GM12878 (cell line): ENCODE measurements around the gene JAML. TPM values are rescaled to one million over a fixed set of nuclear protein-coding genes. Genes with fewer than 3 reads are reported as not detected.
A peak's percentile ranks its signal among the peaks of the same experiment; 100 is the strongest.

Source experiments
- BHLHE40 ChIP-seq, 2 experiments: fragments of 450-650 bp in 1 of 2; IDR thresholded peaks; 2 replicates each; pipeline ENCODE4 v1.6.1; 2011 to 2017; ENCODE audit warnings: low read depth in 2 of 2, borderline replicate concordance in 1 of 2, improper control_type of control experiment in 1 of 2, low read length in 1 of 2, mild to moderate bottlenecking in 1 of 2
- CBX5 ChIP-seq: sonication (generic); IDR thresholded peaks from 2 replicates; pipeline ENCODE4 v1.6.1; 2016; ENCODE audit warnings: low read depth, moderate library complexity, mild to moderate bottlenecking, inconsistent platforms
- CHD2 ChIP-seq: IDR thresholded peaks from 2 replicates; pipeline ENCODE4 v1.6.1; 2011; ENCODE audit warnings: low read depth, low read length, improper control_type of control experiment, borderline replicate concordance
- CREM ChIP-seq: IDR thresholded peaks from 2 replicates; pipeline ENCODE4 v1.6.1; 2014; ENCODE audit warnings: antibody characterized with exemption, low read depth
- ELK1 ChIP-seq: IDR thresholded peaks from 2 replicates; pipeline ENCODE4 v1.6.1; 2012; ENCODE audit warnings: low read depth, low read length, improper control_type of control experiment
- EP300 ChIP-seq, 2 experiments: fragments of 150-350 bp in 1 of 2; IDR thresholded peaks; 2 replicates each; pipeline ENCODE4 v1.6.1; 2011 to 2012; ENCODE audit warnings: low read depth in 2 of 2, low read length in 2 of 2, borderline replicate concordance in 1 of 2, improper control_type of control experiment in 1 of 2, inconsistent platforms in 1 of 2; ENCODE audit not compliant: control insufficient read depth in 1 of 2
- ESRRA ChIP-seq: IDR thresholded peaks from 2 replicates; pipeline ENCODE4 v1.6.1; 2012; ENCODE audit warnings: mild to moderate bottlenecking, low read length, improper control_type of control experiment
- ETV6 ChIP-seq, 2 experiments: fragments of 450-650 bp in 1 of 2; IDR thresholded peaks in 1 of 2; conservative IDR thresholded peaks in 1 of 2; 2 replicates each; pipeline ENCODE4 v1.6.1; 2014; ENCODE audit warnings: antibody characterized with exemption in 1 of 2, borderline replicate concordance in 1 of 2, low read depth in 1 of 2, mild to moderate bottlenecking in 1 of 2, moderate library complexity in 1 of 2
- FOS ChIP-seq: IDR thresholded peaks from 3 replicates; pipeline ENCODE4 v1.6.1; 2011; ENCODE audit warnings: borderline replicate concordance; ENCODE audit not compliant: insufficient read length; ENCODE audit errors: extremely low read depth
- IKZF2 ChIP-seq, 2 experiments: fragments of 450-650 bp; IDR thresholded peaks; 2 replicates each; pipeline ENCODE4 v1.6.1; 2017; ENCODE audit warnings: mild to moderate bottlenecking in 2 of 2, moderate library complexity in 2 of 2
- JUNB ChIP-seq: IDR thresholded peaks from 2 replicates; pipeline ENCODE4 v1.6.1; 2016; ENCODE audit warnings: antibody characterized with exemption, mild to moderate bottlenecking
- NFIC ChIP-seq: IDR thresholded peaks from 2 replicates; pipeline ENCODE4 v1.6.1; 2012; ENCODE audit warnings: low read depth, mild to moderate bottlenecking, inconsistent platforms, low read length, moderate library complexity
- NR2F1 ChIP-seq: fragments of 450-650 bp; conservative IDR thresholded peaks from 2 replicates; pipeline ENCODE4 v1.6.1; 2017; ENCODE audit warnings: mild to moderate bottlenecking
- RELB ChIP-seq: fragments of 450-650 bp; IDR thresholded peaks from 2 replicates; pipeline ENCODE4 v1.6.1; 2017; ENCODE audit warnings: low read depth, mild to moderate bottlenecking, moderate library complexity
- RUNX3 ChIP-seq: IDR thresholded peaks from 2 replicates; pipeline ENCODE4 v1.6.1; 2012; ENCODE audit warnings: low read length, inconsistent platforms
- USF2 ChIP-seq: IDR thresholded peaks from 2 replicates; pipeline ENCODE4 v1.6.1; 2011; ENCODE audit warnings: low read depth, low read length, improper control_type of control experiment, borderline replicate concordance
- polyA plus RNA-seq, 11 experiments: library from polyadenylated mRNA; depleted of rRNA in 4 of 11; unstranded in 6 of 11; stranded (reverse) in 5 of 11; fragments of >200 nt; fragmentation: Nextera tagmentation in 4 of 11; fragmentation: Illumina TruSeq in 1 of 11; extraction: Ambion mirVana in 4 of 11; extraction: Trizol in 1 of 11; gene quantifications; 1 replicate in 1 of 11; 2 replicates in 10 of 11; pipeline versions ENCODE4 v1.2.1 to v1.2.3, GENCODE V29; 2011 to 2016; ENCODE audit warnings: inconsistent platforms in 2 of 11, missing spikeins in 2 of 11, low read depth in 1 of 11
- total RNA-seq, 4 experiments: library from RNA; depleted of rRNA in 3 of 4; stranded (reverse); fragments of >200 nt in 3 of 4; fragmentation: Illumina TruSeq in 1 of 4; extraction: Trizol in 1 of 4; gene quantifications; 2 replicates each; pipeline versions ENCODE4 v1.2.1 to v1.2.3, GENCODE V29; 2013 to 2021

JAML gene
- total and polyA plus RNA-seq, 10 of the 15 experiments (the other 5 are each of a cell fraction or from before 2014, with no cell fraction given), result 0.60 to 8.1 (median 3.5) TPM

- peak; percentile 67; the same call in 1 of the 2 replicates for TF ChIP-seq RELB
- no peak for TF ChIP-seq USF2
- no peak for TF ChIP-seq ELK1
- no peak for TF ChIP-seq CREM
- TF ChIP-seq ESRRA, result no peak
- peak; percentile 61 for TF ChIP-seq RUNX3
- TF ChIP-seq ETV6 (conservative IDR thresholded peaks at IDR 0.05 in 1 of 2, IDR thresholded peaks at IDR 0.05 in 1 of 2; ENCODE audit: borderline replicate concordance in 1 of 2, low read depth in 1 of 2), result no peak
- TF ChIP-seq CHD2, result peak; percentile 67; the same call in 1 of the 2 replicates
- peak; percentile 36 to 38; a peak in 2 of 4 replicates for TF ChIP-seq BHLHE40 (IDR thresholded peaks at IDR 0.05; ENCODE audit: borderline replicate concordance in 1 of 2, low read depth in 2 of 2, low read length in 1 of 2)
- no peak for TF ChIP-seq CBX5
- TF ChIP-seq EP300 (IDR thresholded peaks at IDR 0.05; ENCODE audit: borderline replicate concordance in 1 of 2, control insufficient read depth in 1 of 2, low read depth in 2 of 2, low read length in 2 of 2), result 0 out of 4 replicates have a peak, but pooled peaks of 1 of the 2 experiments have one; percentile 10
- no peak for TF ChIP-seq JUNB
- TF ChIP-seq IKZF2 (IDR thresholded peaks at IDR 0.05), result no peak; a peak in 1 of 4 replicates
- TF ChIP-seq NFIC, result no peak
- TF ChIP-seq NR2F1, result peak; percentile 64; the same call in 1 of the 2 replicates
- no peak for TF ChIP-seq FOS
These were observed 30.8 kb downstream of the JAML start (continued) for GRCh38 chr11:118193910-118194566.
